ENCODE measurements around the gene DNAH1.

DNAH1 gene

DNA sequence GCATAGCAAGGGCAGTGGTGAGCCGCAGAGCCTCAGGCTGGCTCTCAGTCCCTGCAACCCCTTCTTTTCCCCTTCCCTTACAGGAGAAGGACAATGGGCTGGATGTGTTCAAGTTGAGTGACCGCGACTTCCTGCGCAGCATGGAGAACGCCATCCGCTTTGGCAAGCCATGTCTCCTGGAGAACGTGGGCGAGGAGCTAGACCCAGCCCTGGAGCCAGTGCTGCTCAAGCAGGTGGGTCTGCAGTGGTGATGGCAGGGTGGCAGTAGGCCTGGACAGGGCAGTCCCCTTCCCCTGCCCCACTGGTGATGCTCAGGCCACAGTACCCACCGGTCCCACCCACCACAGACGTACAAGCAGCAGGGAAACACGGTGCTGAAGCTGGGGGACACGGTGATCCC lies 75.0 kb downstream of the DNAH1 start:
- DNase-seq (ENCODE audit: low spot score) = no peak

DNA sequence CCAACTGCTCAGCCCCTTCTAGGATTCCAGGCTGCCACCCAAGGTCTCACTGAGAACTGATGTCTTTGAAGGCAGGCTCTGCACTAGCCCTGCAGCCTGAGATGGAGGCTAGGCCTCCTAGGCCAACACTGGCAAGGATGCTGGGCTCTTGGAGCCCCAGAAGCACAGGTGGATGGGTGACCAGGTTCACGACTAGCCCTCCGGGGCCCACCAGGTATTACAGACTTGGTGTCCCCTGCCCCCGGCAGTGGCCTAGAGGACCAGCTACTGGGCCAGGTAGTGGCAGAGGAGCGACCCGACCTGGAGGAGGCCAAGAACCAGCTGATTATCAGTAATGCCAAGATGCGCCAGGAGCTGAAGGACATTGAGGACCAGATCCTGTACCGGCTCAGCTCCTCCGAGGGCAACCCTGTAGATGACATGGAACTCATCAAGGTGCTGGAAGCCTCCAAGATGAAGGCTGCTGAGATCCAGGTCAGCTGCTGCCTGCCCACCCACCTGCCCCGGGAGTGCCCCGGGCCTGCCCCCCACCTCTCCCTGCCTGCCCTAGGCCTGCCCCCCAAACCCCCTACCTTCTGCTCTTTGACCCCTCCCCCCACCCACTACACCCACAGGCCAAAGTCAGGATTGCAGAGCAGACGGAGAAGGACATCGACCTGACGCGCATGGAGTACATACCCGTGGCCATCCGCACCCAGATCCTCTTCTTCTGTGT lies 76.3 kb downstream of the DNAH1 start:
- DNase-seq (ENCODE audit: low spot score) = no peak

DNA sequence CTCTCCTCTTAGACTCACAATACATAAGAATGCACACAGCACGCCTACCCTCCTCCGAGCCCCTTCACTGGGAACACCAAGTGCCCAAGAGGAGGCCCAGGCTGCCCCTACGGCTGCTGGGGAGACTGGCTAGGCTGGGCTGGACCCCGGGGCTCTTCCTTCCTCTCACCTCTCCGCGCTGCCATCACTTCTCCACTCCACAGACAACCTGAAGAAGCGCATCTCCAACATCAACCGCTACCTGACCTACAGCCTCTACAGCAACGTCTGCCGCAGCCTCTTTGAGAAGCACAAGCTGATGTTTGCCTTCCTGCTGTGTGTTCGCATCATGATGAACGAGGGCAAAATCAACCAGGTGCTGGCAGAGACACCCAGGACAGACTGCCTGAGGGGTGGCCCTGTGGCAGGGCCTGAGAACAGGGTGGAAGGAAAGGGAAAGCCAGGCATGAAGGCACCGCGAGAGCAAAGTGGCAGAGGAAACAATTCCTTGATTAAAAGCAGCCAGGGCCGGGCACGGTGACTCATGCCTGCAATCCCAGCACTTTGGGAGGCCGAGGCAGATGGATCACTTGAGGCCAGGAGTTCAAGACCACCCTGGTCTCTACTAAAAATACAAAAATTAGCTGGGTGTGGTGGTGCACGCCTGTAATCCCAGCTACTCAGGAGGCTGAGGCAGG lies 77.2 kb downstream of the DNAH1 start:
- DNase-seq (ENCODE audit: low spot score) = no peak

GRCh38 chr3:52393959-52394670 lies 78.0 kb downstream of the DNAH1 start:
- no peak for DNase-seq (ENCODE audit: low spot score)

- DNase-seq (ENCODE audit: low spot score) = no peak
These were observed 78.8 kb downstream of the DNAH1 start for GRCh38 chr3:52394751-52395502.

GRCh38 chr3:52395503-52395865 lies 79.4 kb downstream of the DNAH1 start:
- DNase-seq (ENCODE audit: low spot score) = no peak

GRCh38 chr3:52396011-52396906 lies 80.1 kb downstream of the DNAH1 start:
- no peak for DNase-seq (ENCODE audit: low spot score)

- DNase-seq (ENCODE audit: low spot score) = no peak
These were observed 80.9 kb downstream of the DNAH1 start for GRCh38 chr3:52396907-52397591.

DNA sequence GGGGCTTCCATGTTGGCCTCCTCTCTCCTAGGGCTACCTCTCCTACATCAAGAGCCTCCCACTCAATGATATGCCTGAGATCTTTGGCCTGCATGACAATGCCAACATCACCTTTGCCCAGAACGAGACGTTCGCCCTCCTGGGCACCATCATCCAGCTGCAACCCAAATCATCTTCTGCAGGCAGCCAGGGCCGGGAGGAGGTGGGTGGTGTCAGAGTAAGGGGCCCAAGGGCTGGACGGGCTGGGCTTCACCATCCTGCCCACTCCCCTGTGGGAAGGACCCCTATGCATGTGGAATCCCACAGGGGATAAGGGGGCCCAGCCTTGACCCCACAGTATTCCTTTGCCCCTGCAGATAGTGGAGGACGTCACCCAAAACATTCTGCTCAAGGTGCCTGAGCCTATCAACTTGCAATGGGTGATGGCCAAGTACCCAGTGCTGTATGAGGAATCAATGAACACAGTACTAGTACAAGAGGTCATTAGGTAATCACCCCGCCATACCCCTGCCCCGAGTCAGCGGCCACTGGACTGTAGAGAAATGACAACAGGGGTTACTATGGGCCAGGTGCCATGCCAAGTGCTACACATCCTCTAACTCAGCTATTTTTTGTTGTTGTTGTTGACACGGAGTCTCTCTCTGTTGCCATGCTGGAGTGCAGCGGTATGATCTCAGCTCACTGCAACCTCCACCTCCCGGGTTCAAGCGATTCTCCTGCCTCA lies 81.7 kb downstream of the DNAH1 start:
- DNase-seq (ENCODE audit: low spot score) = no peak

GRCh38 chr3:52398670-52399081 lies 82.6 kb downstream of the DNAH1 start:
- DNase-seq (ENCODE audit: low spot score) = no peak

DNA sequence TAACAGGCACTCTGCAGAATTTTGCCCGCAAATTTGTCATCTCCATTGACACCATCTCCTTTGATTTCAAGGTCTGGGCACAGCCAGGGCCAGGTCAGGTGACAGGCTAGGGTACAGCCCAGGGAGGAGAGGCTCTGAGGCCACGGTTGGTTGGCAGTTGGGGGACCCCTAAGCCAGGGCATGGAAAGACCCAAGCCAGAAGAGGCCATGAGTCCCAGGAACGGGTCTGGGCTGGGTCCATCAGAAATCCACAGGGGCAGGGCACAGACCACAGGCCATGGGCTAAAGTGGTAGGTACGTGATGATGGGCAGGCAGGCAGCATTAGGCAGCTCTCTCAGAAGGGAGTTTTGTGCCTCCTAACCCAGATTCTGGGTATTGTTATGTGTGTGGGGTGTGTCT lies 83.0 kb downstream of the DNAH1 start:
- DNase-seq (ENCODE audit: low spot score) = no peak

DNA sequence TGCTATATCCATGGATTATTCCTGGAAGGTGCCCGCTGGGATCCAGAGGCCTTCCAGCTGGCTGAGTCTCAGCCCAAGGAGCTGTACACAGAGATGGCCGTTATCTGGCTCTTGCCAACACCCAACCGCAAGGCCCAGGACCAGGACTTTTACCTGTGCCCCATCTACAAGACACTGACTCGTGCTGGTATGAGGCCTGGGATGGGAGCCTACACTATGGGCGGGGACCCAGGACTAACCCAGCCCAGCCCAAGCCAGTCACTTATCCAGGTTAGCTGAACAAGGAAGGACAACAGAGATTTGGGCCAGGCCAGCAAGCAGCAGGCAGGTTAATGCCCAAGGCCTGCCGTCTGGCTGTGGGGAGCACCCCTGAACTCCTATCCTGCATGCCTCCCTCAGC lies 83.5 kb downstream of the DNAH1 start:
- no peak for DNase-seq (ENCODE audit: low spot score)

DNA sequence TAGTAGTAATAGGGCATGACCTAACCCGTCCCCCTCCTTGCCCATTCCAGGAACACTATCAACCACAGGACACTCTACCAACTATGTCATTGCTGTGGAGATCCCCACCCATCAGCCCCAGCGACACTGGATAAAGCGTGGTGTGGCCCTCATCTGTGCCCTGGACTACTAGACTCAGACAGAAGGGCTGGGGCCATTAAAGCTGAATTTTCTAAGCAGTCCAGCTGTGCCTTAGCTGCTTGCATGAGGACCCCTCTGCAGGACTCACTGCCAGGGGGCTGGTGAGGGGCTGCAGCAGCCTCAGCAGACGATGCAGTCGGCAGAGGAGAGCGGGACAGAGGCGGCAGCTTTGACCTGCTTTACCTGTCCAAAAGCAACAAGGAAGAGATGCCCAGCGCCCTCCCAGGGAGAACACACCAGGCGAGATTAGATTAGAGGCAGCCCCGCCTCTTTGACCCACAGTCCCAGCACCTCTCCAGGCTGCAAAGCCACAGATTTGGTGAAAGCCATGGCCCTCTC lies 84.2 kb downstream of the DNAH1 start:
- DNase-seq (ENCODE audit: low spot score) = no peak

- no peak for DNase-seq (ENCODE audit: low spot score)
These were observed 84.9 kb downstream of the DNAH1 start for GRCh38 chr3:52401021-52401420.

GRCh38 chr3:52401551-52401950 lies 85.4 kb downstream of the DNAH1 start:
- DNase-seq (ENCODE audit: low spot score) = no peak

DNA sequence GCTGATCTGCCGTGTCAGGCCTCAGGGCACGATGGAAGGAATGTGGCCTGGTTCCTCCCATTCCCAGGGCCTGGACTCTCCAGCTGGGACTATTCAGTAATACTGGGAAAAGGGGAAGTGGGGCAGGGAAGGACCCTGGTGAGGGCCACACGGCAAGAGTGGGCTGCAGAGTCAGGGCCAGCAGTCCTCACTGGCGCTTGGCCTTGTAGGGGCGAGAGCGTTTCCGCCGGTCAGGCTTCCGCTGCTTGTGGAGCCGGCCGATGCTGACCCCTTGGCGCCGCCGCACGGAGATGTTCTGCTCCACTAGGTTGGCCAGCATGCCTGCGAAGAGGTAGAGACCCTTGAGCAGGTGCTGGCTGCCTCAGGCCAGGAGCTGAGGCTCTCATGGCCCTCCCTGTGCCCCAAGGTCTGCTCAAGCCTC lies 86.0 kb downstream of the DNAH1 start:
- DNase-seq (ENCODE audit: low spot score) = no peak

- no peak for DNase-seq (ENCODE audit: low spot score)
These were observed 86.7 kb downstream of the DNAH1 start for GRCh38 chr3:52402706-52403270.

GRCh38 chr3:52403271-52403841 lies 87.2 kb downstream of the DNAH1 start:
- no peak for DNase-seq (ENCODE audit: low spot score)

DNA sequence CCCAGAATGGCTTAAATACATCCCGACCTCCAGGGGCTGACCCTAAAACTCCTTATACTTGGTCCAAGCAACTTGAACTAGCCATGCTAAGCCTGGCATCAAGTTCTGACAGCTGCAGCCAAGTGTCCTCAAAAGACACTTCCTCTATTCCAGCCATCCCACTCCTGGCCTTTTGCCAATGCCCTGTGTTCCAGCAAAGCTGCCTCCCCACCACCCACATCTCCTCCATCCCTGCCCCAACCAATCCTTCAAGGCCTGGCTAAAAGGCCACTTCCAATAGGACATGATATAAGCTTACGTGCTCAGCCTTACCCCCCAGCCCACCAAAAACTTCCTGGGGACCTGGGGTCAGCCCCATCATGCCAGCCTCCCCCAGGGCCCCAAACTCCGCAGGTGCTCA lies 87.8 kb downstream of the DNAH1 start:
- DNase-seq (ENCODE audit: low spot score) = no peak
